Ammon's horn (tissue), 1 donor: ENCODE data around the gene ZNF560.

Experiments
- DNase-seq: peaks from one replicate; pipeline ENCODE4 v3.0.0-alpha.2; 2016; ENCODE audit warnings: low spot score

ZNF560 gene

DNA sequence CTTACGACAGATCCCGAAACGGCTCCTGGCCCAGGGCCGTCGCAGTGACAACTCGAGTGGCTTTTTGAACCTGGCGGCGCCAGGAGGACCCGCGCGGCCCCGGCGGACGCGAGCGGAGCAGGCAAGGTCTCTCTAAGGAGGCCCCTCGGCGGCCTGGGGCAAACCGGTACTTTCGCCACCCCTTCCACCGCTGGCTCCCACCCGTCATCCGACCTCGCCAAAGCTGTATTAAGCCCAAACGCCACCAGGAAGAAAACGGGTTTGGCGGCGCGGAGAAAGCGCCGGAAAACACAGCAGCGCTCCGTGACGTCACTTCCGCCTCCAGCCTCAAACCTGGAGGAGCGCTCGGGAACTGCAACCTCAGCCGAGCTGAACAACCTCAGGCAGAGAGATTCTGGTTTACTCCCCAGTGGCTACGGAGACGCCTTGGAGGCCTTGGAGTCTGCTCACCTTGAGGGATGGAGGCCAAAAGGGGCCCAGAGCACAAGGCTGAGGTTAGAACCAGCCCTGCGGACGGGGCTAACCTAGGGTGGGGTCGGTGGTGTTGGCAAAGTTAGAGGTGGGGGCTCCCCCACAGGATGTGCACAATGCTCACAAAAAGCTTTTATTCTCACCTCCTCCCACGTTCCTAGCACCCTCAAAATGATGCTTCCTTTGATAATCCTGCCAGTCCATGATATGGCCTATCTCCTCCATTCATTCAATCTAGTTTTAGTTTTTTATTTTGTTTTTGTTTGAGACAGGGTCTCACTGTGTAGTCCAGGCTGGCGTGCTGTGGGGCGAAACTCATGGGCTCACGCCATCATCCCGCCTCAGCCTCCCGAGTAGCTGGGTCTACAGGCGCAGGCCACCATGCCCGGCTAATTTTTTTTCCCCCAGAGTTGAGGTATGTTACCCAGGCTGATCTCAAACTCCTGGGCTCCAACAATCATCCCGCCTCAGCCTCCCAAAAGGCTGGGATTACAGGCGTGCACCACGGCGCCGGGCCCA, 62.8 kb downstream of the ZNF560 start, which contains the start of gene ZNF266:
ZNF266 (minus strand) TSS at position 295 of the 990 bp plus-strand sequence. CDS start 15,484 bp downstream, outside the sequence.
- peak; percentile 92 for DNase-seq

- no peak for DNase-seq
These were observed 66.9 kb downstream of the ZNF560 start for GRCh38 chr19:9431475-9431874.

DNA sequence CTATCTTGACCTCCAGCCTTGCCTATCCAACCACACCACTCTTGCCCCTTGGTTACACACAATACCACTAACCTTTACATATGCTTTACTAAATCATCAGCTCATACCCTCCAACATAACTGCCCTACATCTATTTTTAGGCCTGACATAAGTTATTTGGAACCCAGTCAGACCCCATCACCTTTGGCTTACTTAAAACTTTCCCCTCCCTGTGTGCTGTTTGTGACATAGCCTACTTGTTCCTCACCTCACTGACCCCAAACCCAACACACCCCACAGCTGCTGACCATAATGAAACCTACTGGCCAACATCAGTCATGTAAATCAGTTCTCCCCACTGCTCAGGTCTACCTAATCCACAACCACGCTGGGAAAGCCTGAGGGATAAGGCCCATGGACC, 68.0 kb downstream of the ZNF560 start:
- DNase-seq: no peak

- DNase-seq: no peak
These were observed 70.5 kb downstream of the ZNF560 start for GRCh38 chr19:9427941-9428340.
